ENCODE data around the gene GLIPR1L2.
"Not testable (repeated sequence)": the region's sequence is repeated elsewhere in the genome, so short reads cannot be mapped to it uniquely, and the experiment has no call there.

GLIPR1L2 gene

GRCh38 chr12:75390899-75391538, at the start of gene GLIPR1L2:
Gene GLIPR1L2, plus strand, starts transcription at chr12:75391089. Its CDS starts 28 bp downstream, at chr12:75391117.
- peak; percentile 98 for ATAC-seq
- peak; percentile 92 for DNase-seq

- no peak for DNase-seq
- no peak for ATAC-seq
These were observed 49.0 kb upstream of the GLIPR1L2 start for GRCh38 chr12:75341873-75342272.

GRCh38 chr12:75345531-75345930, 45.4 kb upstream of the GLIPR1L2 start:
- ATAC-seq (no peak), DNase-seq (no peak)

GRCh38 chr12:75346215-75346614, 44.7 kb upstream of the GLIPR1L2 start:
- peak; percentile 84 for ATAC-seq
- not testable (repeated sequence) for DNase-seq

GRCh38 chr12:75349946-75350345, 40.9 kb upstream of the GLIPR1L2 start:
- DNase-seq = no peak

GRCh38 chr12:75350413-75350812, 40.5 kb upstream of the GLIPR1L2 start:
- DNase-seq = no peak
- no peak for ATAC-seq

More at GRCh38 chr12:75349946-75350345, 40.9 kb upstream of the GLIPR1L2 start:
- no peak for ATAC-seq

GRCh38 chr12:75354011-75354410, 36.9 kb upstream of the GLIPR1L2 start:
- DNase-seq (no peak), ATAC-seq (no peak)

GRCh38 chr12:75360920-75361319, 30.0 kb upstream of the GLIPR1L2 start:
- ATAC-seq = no peak
- DNase-seq = no peak

- DNase-seq (no peak), ATAC-seq (no peak)
These were observed 29.5 kb upstream of the GLIPR1L2 start for GRCh38 chr12:75361408-75361807.

GRCh38 chr12:75364919-75365318, 26.0 kb upstream of the GLIPR1L2 start:
- ATAC-seq = no peak
- DNase-seq = no peak

GRCh38 chr12:75366629-75367028, 24.3 kb upstream of the GLIPR1L2 start:
- DNase-seq (no peak), ATAC-seq (peak; percentile 73)

GRCh38 chr12:75374971-75375370, 15.9 kb upstream of the GLIPR1L2 start:
- ATAC-seq (no peak), DNase-seq (no peak)

- no peak for ATAC-seq
- no peak for DNase-seq
These were observed 12.5 kb upstream of the GLIPR1L2 start for GRCh38 chr12:75378354-75378753.

GRCh38 chr12:75389061-75389460, 1.8 kb upstream of the GLIPR1L2 start:
- DNase-seq (no peak), ATAC-seq (no peak)

GRCh38 chr12:75389706-75390105, 1.2 kb upstream of the GLIPR1L2 start:
- no peak for DNase-seq
- no peak for ATAC-seq

- DNase-seq (no peak), ATAC-seq (peak; percentile 1)
These were observed 562 bp upstream of the GLIPR1L2 start for GRCh38 chr12:75390156-75390898.

GRCh38 chr12:75404231-75404630, 13.3 kb downstream of the GLIPR1L2 start:
- DNase-seq (no peak), ATAC-seq (no peak)

GRCh38 chr12:75407683-75408082, 16.8 kb downstream of the GLIPR1L2 start:
- no peak for ATAC-seq
- DNase-seq = no peak

GRCh38 chr12:75409830-75410229, 18.9 kb downstream of the GLIPR1L2 start:
- no peak for ATAC-seq
- no peak for DNase-seq

- ATAC-seq (no peak), DNase-seq (no peak)
These were observed 23.8 kb downstream of the GLIPR1L2 start for GRCh38 chr12:75414671-75415070.

- ATAC-seq (no peak), DNase-seq (no peak)
These were observed 29.0 kb downstream of the GLIPR1L2 start for GRCh38 chr12:75419841-75420240.

GRCh38 chr12:75427491-75427890, 36.6 kb downstream of the GLIPR1L2 start:
- ATAC-seq (no peak), DNase-seq (no peak)

- DNase-seq (no peak), ATAC-seq (no peak)
These were observed 37.9 kb downstream of the GLIPR1L2 start for GRCh38 chr12:75428767-75429166.

GRCh38 chr12:75432924-75433323, 42.0 kb downstream of the GLIPR1L2 start:
- DNase-seq = no peak
- ATAC-seq = no peak
